ENCODE results near the gene ATE1.

DNA sequence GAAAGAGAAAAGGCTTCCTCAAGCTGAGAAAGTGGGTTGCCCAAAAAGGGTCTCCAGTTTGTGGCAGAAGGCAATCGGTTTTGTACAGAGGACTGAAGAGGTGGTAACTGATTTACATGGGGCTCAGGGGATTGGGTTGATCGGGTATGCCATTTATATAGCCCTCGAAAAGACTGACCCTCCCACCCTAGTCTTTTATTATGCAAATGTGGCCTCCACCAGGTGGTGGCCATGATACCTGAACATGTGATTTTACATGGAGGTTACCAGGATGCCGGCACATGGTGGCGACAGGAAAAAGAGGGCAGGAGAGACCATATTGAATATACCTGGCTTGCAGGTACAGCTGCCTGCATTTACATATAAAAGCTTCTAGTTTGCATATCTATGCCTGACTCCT is 36.7 kb downstream of the ATE1 start:
- TF ChIP-seq, protein P1, sequence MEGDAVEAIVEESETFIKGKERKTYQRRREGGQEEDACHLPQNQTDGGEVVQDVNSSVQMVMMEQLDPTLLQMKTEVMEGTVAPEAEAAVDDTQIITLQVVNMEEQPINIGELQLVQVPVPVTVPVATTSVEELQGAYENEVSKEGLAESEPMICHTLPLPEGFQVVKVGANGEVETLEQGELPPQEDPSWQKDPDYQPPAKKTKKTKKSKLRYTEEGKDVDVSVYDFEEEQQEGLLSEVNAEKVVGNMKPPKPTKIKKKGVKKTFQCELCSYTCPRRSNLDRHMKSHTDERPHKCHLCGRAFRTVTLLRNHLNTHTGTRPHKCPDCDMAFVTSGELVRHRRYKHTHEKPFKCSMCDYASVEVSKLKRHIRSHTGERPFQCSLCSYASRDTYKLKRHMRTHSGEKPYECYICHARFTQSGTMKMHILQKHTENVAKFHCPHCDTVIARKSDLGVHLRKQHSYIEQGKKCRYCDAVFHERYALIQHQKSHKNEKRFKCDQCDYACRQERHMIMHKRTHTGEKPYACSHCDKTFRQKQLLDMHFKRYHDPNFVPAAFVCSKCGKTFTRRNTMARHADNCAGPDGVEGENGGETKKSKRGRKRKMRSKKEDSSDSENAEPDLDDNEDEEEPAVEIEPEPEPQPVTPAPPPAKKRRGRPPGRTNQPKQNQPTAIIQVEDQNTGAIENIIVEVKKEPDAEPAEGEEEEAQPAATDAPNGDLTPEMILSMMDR (conservative IDR thresholded peaks at IDR 0.05; ENCODE audit: low read depth in 2 of 2) = no peak
- TF ChIP-seq EZH2 (IDR thresholded peaks at IDR 0.05; ENCODE audit: low read depth, unreplicated experiment) = no peak
- no peak for TF ChIP-seq ETS1 (IDR thresholded peaks at IDR 0.05)
- no peak for TF ChIP-seq EZH2phosphoT487 (IDR thresholded peaks at IDR 0.05; ENCODE audit: unreplicated experiment)
- no peak for TF ChIP-seq JUNB (IDR thresholded peaks at IDR 0.05; ENCODE audit: unreplicated experiment)

All from GM23338 (cell line).